K562 (cell line): ENCODE data around the gene MYOM1. TPM values are rescaled to one million over a fixed set of nuclear protein-coding genes. Genes with fewer than 3 reads are reported as not detected.
A peak's percentile ranks its signal among the peaks of the same experiment; 100 is the strongest.

ENCODE experiments used
- ATAC-seq: fragments of 200-7000 bp; cut with Tn5 transposase; 3 replicates; pipeline ENCODE4 v1.9.1; 2020; ENCODE audit warnings: moderate library complexity
- BruUV-seq: library from RNA; stranded (reverse); fragments of 400-500 nt; replicated peaks from 2 replicates; lab custom pipeline; 2021; lab: Mats Ljungman, UMichigan
- CTCF ChIA-PET: fragments of 300-600 bp; formaldehyde crosslinking; extraction: SDS; loops from one replicate; lab custom pipeline; 2021; ENCODE audit warnings: low intra/inter-chr PET ratio; lab: Yijun Ruan, JAX
- POLR2A ChIA-PET: fragments of 300-600, 350-650 bp; sonication (Branson Sonifier 250); formaldehyde crosslinking; extraction: SDS; loops from one replicate; lab custom pipeline; 2021; ENCODE audit warnings: antibody characterized with exemption, inconsistent platforms; lab: Yijun Ruan, JAX
- DNase-seq, 4 experiments: peaks; one replicate each; pipeline versions ENCODE4 v3.0.0 to v3.0.0-alpha.2; 2011 to 2018; ENCODE audit warnings: low spot score in 3 of 4, mixed read lengths in 3 of 4; ENCODE audit errors: extremely low read depth in 1 of 4
- FAIRE-seq: peaks from 2 replicates; lab custom pipeline; 2011; peaks lifted over from hg19 to GRCh38; lab: Jason Lieb, UNC
- H2AFZ ChIP-seq: 2 replicates; pipeline ENCODE4 v1.6.0; 2011; ENCODE audit warnings: low read depth, low read length, control low read depth, inconsistent platforms
- H3K27ac ChIP-seq: fragments of 200-600 bp; 3 replicates; pipeline ENCODE4 v1.8.0; 2011; ENCODE audit warnings: low read depth, mild to moderate bottlenecking, control low read depth, inconsistent platforms, low read length, moderate library complexity, mixed read lengths; ENCODE audit errors: extremely low read depth
- H3K27me3 ChIP-seq, 2 experiments: fragments of 300-600 bp in 1 of 2; 2 replicates in 1 of 2; 3 replicates in 1 of 2; pipeline versions ENCODE4 v1.6.0 to v1.8.0; 2011; ENCODE audit warnings: inconsistent platforms in 2 of 2, low read length in 2 of 2, mild to moderate bottlenecking in 1 of 2, mixed read lengths in 1 of 2, moderate library complexity in 1 of 2; ENCODE audit not compliant: control insufficient read depth in 2 of 2, insufficient read depth in 2 of 2
- H3K36me3 ChIP-seq: fragments of 300-600 bp; 3 replicates; pipeline ENCODE4 v1.8.0; 2011; ENCODE audit warnings: mild to moderate bottlenecking, low read length, inconsistent platforms; ENCODE audit not compliant: control insufficient read depth, insufficient read depth
- H3K4me1 ChIP-seq, 2 experiments: fragments of 200-600 bp in 1 of 2; replicated peaks in 1 of 2; 2 replicates in 1 of 2; 3 replicates in 1 of 2; pipeline versions ENCODE4 v1.5.1 to v1.8.0; 2011; ENCODE audit warnings: inconsistent platforms in 2 of 2, low read length in 2 of 2, mild to moderate bottlenecking in 1 of 2, mixed read lengths in 1 of 2, moderate library complexity in 1 of 2; ENCODE audit not compliant: control insufficient read depth in 2 of 2, insufficient read depth in 2 of 2
- H3K4me2 ChIP-seq: 2 replicates; pipeline ENCODE4 v1.6.1; 2011; ENCODE audit warnings: low read length, control low read depth, inconsistent platforms, mixed read lengths; ENCODE audit not compliant: insufficient read depth
- H3K4me3 ChIP-seq: fragments of 200-600 bp; sonication (generic), shearing (Covaris generic); 2 replicates; pipeline ENCODE4 v1.5.1; 2016; ENCODE audit warnings: control low read depth, inconsistent platforms
- H3K79me2 ChIP-seq: fragments of 200-600 bp; 3 replicates; pipeline ENCODE4 v1.8.0; 2011; ENCODE audit warnings: low read length, inconsistent platforms; ENCODE audit not compliant: control insufficient read depth, insufficient read depth
- H3K9ac ChIP-seq, 2 experiments: 2 replicates each; pipeline versions ENCODE4 v1.6.0 to v1.6.1; 2011; ENCODE audit warnings: low read depth in 2 of 2, low read length in 2 of 2, control low read depth in 1 of 2, inconsistent platforms in 1 of 2, mild to moderate bottlenecking in 1 of 2, mixed read lengths in 1 of 2; ENCODE audit not compliant: insufficient read depth in 1 of 2
- H3K9me1 ChIP-seq: one replicate; pipeline ENCODE4 v1.6.0; 2011; ENCODE audit warnings: inconsistent platforms, mild to moderate bottlenecking, low read length, moderate library complexity; ENCODE audit not compliant: control insufficient read depth, insufficient read depth
- H3K9me3 ChIP-seq: replicated peaks from 2 replicates; pipeline ENCODE4 v1.5.1; 2011; ENCODE audit warnings: low read depth, low read length, inconsistent platforms; ENCODE audit not compliant: control insufficient read depth, insufficient read depth
- H4K20me1 ChIP-seq: replicated peaks from 2 replicates; pipeline ENCODE4 v1.6.1; 2011; ENCODE audit warnings: low read length, inconsistent platforms, mixed read lengths; ENCODE audit not compliant: control insufficient read depth, insufficient read depth
- ADNP ChIP-seq: fragments of 200-800 bp; sonication (Bioruptor generic); IDR thresholded peaks from 2 replicates; pipeline ENCODE4 v1.6.1; 2016; ENCODE audit warnings: missing genetic modification characterization, missing compliant biosample characterization
- DNMT1 ChIP-seq: fragments of 450-650 bp; IDR thresholded peaks from 2 replicates; pipeline ENCODE4 v1.6.1; 2016; ENCODE audit warnings: antibody characterized with exemption, mild to moderate bottlenecking
- GTF2E2 ChIP-seq: fragments of 200-800 bp; sonication (Bioruptor generic); IDR thresholded peaks from 2 replicates; pipeline ENCODE4 v1.6.1; 2016; ENCODE audit warnings: missing genetic modification characterization, missing compliant biosample characterization
- RBFOX2 ChIP-seq: fragments of 200-400 bp; formaldehyde crosslinking; IDR thresholded peaks from 2 replicates; pipeline ENCODE4 v1.6.1; 2017; ENCODE audit warnings: low read depth, mild to moderate bottlenecking, low read length, moderate library complexity
- RBM25 ChIP-seq: fragments of 200-400 bp; formaldehyde crosslinking; IDR thresholded peaks from 2 replicates; pipeline ENCODE4 v1.6.1; 2018; ENCODE audit warnings: low read length, low read depth, moderate library complexity; ENCODE audit not compliant: severe bottlenecking
- RERE ChIP-seq: sonication (generic); formaldehyde crosslinking; IDR thresholded peaks from 2 replicates; pipeline ENCODE4 v1.8.0; 2023; ENCODE audit warnings: missing genetic modification reagents, mild to moderate bottlenecking, borderline replicate concordance
- ZNF121 ChIP-seq: sonication (generic); formaldehyde crosslinking; conservative IDR thresholded peaks from 2 replicates; pipeline ENCODE4 v1.8.0; 2022; ENCODE audit warnings: missing genetic modification reagents
- ZNF384 ChIP-seq: IDR thresholded peaks from 2 replicates; pipeline ENCODE4 v1.6.1; 2012; ENCODE audit warnings: low read depth, low read length, improper control_type of control experiment
- WGBS: fragments of 100-300 bp; shearing (Covaris generic); methylation state at CpG from one replicate; pipeline ENCODE4 v1.1.6; 2016; ENCODE audit warnings: low coverage, mixed read lengths; ENCODE audit not compliant: insufficient coverage; ENCODE audit errors: missing lambda C conversion rate; 5-methylcytosine and 5-hydroxymethylcytosine counted together
- in situ Hi-C: fragments of 300-500 bp; cut with MboI; formaldehyde crosslinking; loops from 4 replicates; pipeline ENCODE4 v1.15.0; 2018; ENCODE audit warnings: inconsistent platforms, mixed read lengths
- intact Hi-C: fragments of 100-400 bp; cut with micrococcal nuclease; formaldehyde crosslinking; loops from 2 replicates; pipeline ENCODE4 v1.14.2; 2022
- polyA plus RNA-seq, 8 experiments: library from polyadenylated mRNA; depleted of rRNA in 4 of 8; stranded (reverse) in 5 of 8; unstranded in 3 of 8; fragments of >200 nt; fragmentation: Nextera tagmentation in 2 of 8; fragmentation: Illumina TruSeq in 1 of 8; extraction: Ambion mirVana in 2 of 8; extraction: Trizol in 1 of 8; gene quantifications; 2 replicates each; pipeline versions ENCODE4 v1.2.1 to v1.2.3, GENCODE V29; 2011 to 2014; ENCODE audit warnings: inconsistent platforms in 1 of 8, missing spikeins in 1 of 8
- total RNA-seq, 7 experiments: library from RNA; depleted of rRNA in 6 of 7; stranded (reverse); fragments of >200 nt in 6 of 7; fragmentation: Illumina TruSeq in 2 of 7; extraction: Trizol in 2 of 7; gene quantifications; 2 replicates each; pipeline versions ENCODE4 v1.2.1 to v1.2.3, GENCODE V29; 2011 to 2021; ENCODE audit warnings: low replicate concordance in 1 of 7

MYOM1 gene
- total and polyA plus RNA-seq, 9 of the 15 experiments (the other 6 are each of a cell fraction or from before 2014, with no cell fraction given), result 0.01 to 0.62 (median 0.25) TPM

GRCh38 chr18:3150688-3151087 lies 69.1 kb downstream of the MYOM1 start:
- ChIA-PET POLR2A (interaction anchor here (0.9 to 1.3 kb wide), 2 partner anchors 15 to 246 kb away, joined by 3 to 5 read pairs; no protein-coding TSS in a partner anchor), CTCF (interaction anchor here (0.7 to 3.1 kb wide), 3 partner anchors 22 to 218 kb away, joined by 3 to 19 read pairs (median 4); no protein-coding TSS in a partner anchor)
- Histone ChIP-seq H3K79me2 (no peaks in the 10 kb centered on the region), H3K4me1 (peaks cover 4 to 5% of the 10 kb centered on the region in 2 experiments; a peak in 2 of 5 replicates), H2AFZ (no peak overlapping the region), H3K9me1 (no peaks in the 10 kb centered on the region), H3K4me2 (no peak overlapping the region), H3K27ac (no peak overlapping the region), H3K27me3 (no peaks in the 10 kb centered on the region), H3K36me3 (no peaks in the 10 kb centered on the region), H3K9me3 (no peaks in the 10 kb centered on the region), H4K20me1 (no peaks in the 10 kb centered on the region), H3K4me3 (no peak overlapping the region), H3K9ac (no peak overlapping the region)
- FAIRE-seq (no peak), ATAC-seq (no peak), DNase-seq (no peak)
- no TSS peak for BruUV-seq
- in situ Hi-C loops, result no loop called here
- intact Hi-C loops, result loop anchor here (1.0 to 5.0 kb wide), 3 partner anchors 138 to 217 kb away; partner anchors contain the start of gene LPIN2
- 59% methylated on average over 2 of the region's 2 CpGs for WGBS
- no peak for TF ChIP-seq RERE
- no peak for TF ChIP-seq DNMT1
- no peak for TF ChIP-seq RBFOX2
- TF ChIP-seq ADNP, result peak; percentile 28; the same call in 1 of the 2 replicates
- no peak for TF ChIP-seq GTF2E2 (tag)
- peak; percentile 72 for TF ChIP-seq ZNF121
- peak; percentile 30; the same call in 1 of the 2 replicates for TF ChIP-seq ZNF384
- TF ChIP-seq RBM25, result peak; percentile 35
